C4-2B (cell line): ENCODE results near the gene AREG.
"Not testable (repeated sequence)": the region's sequence is repeated elsewhere in the genome, so short reads cannot be mapped to it uniquely, and the experiment has no call there.

ENCODE experiments used
- CTCF ChIP-seq: fragments of 450-650 bp; conservative IDR thresholded peaks from 2 replicates; pipeline ENCODE4 v1.5.1; 2017; ENCODE audit warnings: mild to moderate bottlenecking
- ZFX ChIP-seq: fragments of 450-650 bp; IDR thresholded peaks from 2 replicates; pipeline ENCODE4 v1.6.1; 2017

- TF ChIP-seq CTCF, ZFX: not testable (repeated sequence)
Measured at GRCh38 chr4:74398894-74399589, 45.9 kb upstream of the AREG start.
